HepG2 (cell line): ENCODE results near the gene YIPF2. TPM values are rescaled to one million over a fixed set of nuclear protein-coding genes. Genes with fewer than 3 reads are reported as not detected.
A peak's percentile ranks its signal among the peaks of the same experiment; 100 is the strongest.

Source experiments
- ATAC-seq: fragments of 200-7000 bp; cut with Tn5 transposase; 3 replicates; pipeline ENCODE4 v1.9.1; 2020; ENCODE audit warnings: mild to moderate bottlenecking, moderate library complexity
- BruUV-seq: library from RNA; stranded (reverse); fragments of 400-500 nt; replicated peaks from 2 replicates; lab custom pipeline; 2021; lab: Mats Ljungman, UMichigan
- CTCF ChIA-PET: fragments of 300-600 bp; formaldehyde crosslinking; extraction: SDS; loops from one replicate; lab custom pipeline; 2021; ENCODE audit warnings: low total read pairs, inconsistent platforms, low intra/inter-chr PET ratio; lab: Yijun Ruan, JAX
- POLR2A ChIA-PET: fragments of 350-600 bp; sonication (Branson Sonifier 250); formaldehyde crosslinking; loops from one replicate; lab custom pipeline; 2020; ENCODE audit warnings: antibody characterized with exemption, inconsistent platforms; lab: Yijun Ruan, JAX
- DNase-seq: peaks from one replicate; pipeline ENCODE4 v3.0.0-alpha.2; 2015; ENCODE audit warnings: low spot score
- FAIRE-seq: peaks from 3 replicates; lab custom pipeline; 2011; peaks lifted over from hg19 to GRCh38; lab: Jason Lieb, UNC
- H2AFZ ChIP-seq: one replicate; pipeline ENCODE4 v1.6.1; 2011; ENCODE audit warnings: low read length, inconsistent platforms
- H3K27ac ChIP-seq: fragments of 300-600 bp; 3 replicates; pipeline ENCODE4 v1.8.0; 2011; ENCODE audit warnings: mixed run types, mild to moderate bottlenecking, mixed read lengths, low read length, inconsistent platforms; ENCODE audit not compliant: insufficient read depth; ENCODE audit errors: extremely low read length
- H3K27me3 ChIP-seq, 2 experiments: fragments of 200-600 bp in 1 of 2; 2 replicates in 1 of 2; 3 replicates in 1 of 2; pipeline versions ENCODE4 v1.6.0 to v1.8.0; 2011; ENCODE audit warnings: low read length in 2 of 2, mild to moderate bottlenecking in 2 of 2, moderate library complexity in 2 of 2, inconsistent platforms in 1 of 2; ENCODE audit not compliant: insufficient read depth in 2 of 2, control insufficient read depth in 1 of 2
- H3K36me3 ChIP-seq, 2 experiments: fragments of 200-600 bp in 1 of 2; replicated peaks in 1 of 2; 2 replicates in 1 of 2; 3 replicates in 1 of 2; pipeline versions ENCODE4 v1.5.1 to v1.8.0; 2011; ENCODE audit warnings: low read length in 2 of 2, inconsistent platforms in 1 of 2; ENCODE audit not compliant: insufficient read depth in 2 of 2, control insufficient read depth in 1 of 2
- H3K4me1 ChIP-seq: 2 replicates; pipeline ENCODE4 v1.5.1; 2012; ENCODE audit warnings: low read length, inconsistent platforms; ENCODE audit not compliant: insufficient read depth
- H3K4me2 ChIP-seq: 2 replicates; pipeline ENCODE4 v1.6.0; 2011; ENCODE audit warnings: low read depth, low read length, inconsistent platforms
- H3K4me3 ChIP-seq, 3 experiments: fragments of 200-600 bp in 1 of 3; sonication (generic), shearing (Covaris generic) in 1 of 3; replicated peaks in 1 of 3; 2 replicates each; pipeline ENCODE4 v1.5.1; 2011 to 2016; ENCODE audit warnings: low read length in 3 of 3, inconsistent platforms in 2 of 3, low read depth in 2 of 3, mild to moderate bottlenecking in 2 of 3, control low read depth in 1 of 3, mixed read lengths in 1 of 3; ENCODE audit not compliant: insufficient read depth in 1 of 3
- H3K79me2 ChIP-seq: one replicate; pipeline ENCODE4 v1.6.1; 2011; ENCODE audit warnings: low read length, inconsistent platforms; ENCODE audit not compliant: insufficient read depth
- H3K9ac ChIP-seq: 2 replicates; pipeline ENCODE4 v1.6.0; 2011; ENCODE audit warnings: mild to moderate bottlenecking, low read depth, low read length, inconsistent platforms; ENCODE audit not compliant: insufficient read depth
- H3K9me3 ChIP-seq: 2 replicates; pipeline ENCODE4 v1.5.1; 2012; ENCODE audit warnings: mild to moderate bottlenecking, low read length
- H4K20me1 ChIP-seq: 2 replicates; pipeline ENCODE4 v1.6.0; 2011; ENCODE audit warnings: inconsistent platforms, mild to moderate bottlenecking, low read length, moderate library complexity; ENCODE audit not compliant: insufficient read depth
- JUND ChIP-seq: sonication (generic); formaldehyde crosslinking; IDR thresholded peaks from 2 replicates; pipeline ENCODE4 v1.8.0; 2022; ENCODE audit warnings: mild to moderate bottlenecking, missing genetic modification reagents
- POLR2A ChIP-seq, 2 experiments: IDR thresholded peaks; 2 replicates each; pipeline ENCODE4 v1.6.1; 2011; ENCODE audit warnings: low read depth in 2 of 2, low read length in 2 of 2, mild to moderate bottlenecking in 1 of 2, moderate library complexity in 1 of 2; ENCODE audit not compliant: insufficient read depth in 1 of 2
- SMAD1 ChIP-seq: sonication (generic); formaldehyde crosslinking; IDR thresholded peaks from 2 replicates; pipeline ENCODE4 v1.4.0; 2020; ENCODE audit warnings: missing genetic modification reagents, low read depth, mild to moderate bottlenecking, borderline replicate concordance
- ZNF430 ChIP-seq: sonication (generic); formaldehyde crosslinking; IDR thresholded peaks from 2 replicates; pipeline ENCODE4 v1.9.0; 2021; ENCODE audit warnings: mild to moderate bottlenecking, missing genetic modification reagents
- ZNF761 ChIP-seq: sonication (generic); formaldehyde crosslinking; conservative IDR thresholded peaks from 2 replicates; pipeline ENCODE4 v1.4.0; 2020; ENCODE audit warnings: mild to moderate bottlenecking, missing genetic modification reagents
- ZNF768 ChIP-seq: sonication (generic); formaldehyde crosslinking; IDR thresholded peaks from 2 replicates; pipeline ENCODE4 v1.4.0; 2020; ENCODE audit warnings: missing genetic modification reagents
- ZNF770 ChIP-seq: sonication (generic); formaldehyde crosslinking; IDR thresholded peaks from 2 replicates; pipeline ENCODE4 v1.5.0; 2020; ENCODE audit warnings: mild to moderate bottlenecking, missing genetic modification reagents
- WGBS: methylation state at CpG from one replicate; pipeline ENCODE4 v1.1.6; 2017; ENCODE audit warnings: low lambda C conversion rate; 5-methylcytosine and 5-hydroxymethylcytosine counted together
- in situ Hi-C: cut with HindIII; loops from 2 replicates; pipeline ENCODE4 v1.10.0; 2017; ENCODE audit warnings: low pct_unique_long_range_greater_than_20kb; ENCODE audit not compliant: extremely low pct_ligation_motif_present
- intact Hi-C: fragments of 100-400 bp; cut with micrococcal nuclease; formaldehyde crosslinking; loops from one replicate; pipeline ENCODE4 v1.10.0; 2022; ENCODE audit not compliant: unreplicated experiment
- polyA plus RNA-seq, 8 experiments: library from polyadenylated mRNA; depleted of rRNA in 3 of 8; stranded (reverse) in 7 of 8; unstranded in 1 of 8; fragments of >200 nt; fragmentation: Illumina TruSeq in 4 of 8; extraction: Trizol in 4 of 8; gene quantifications; 2 replicates each; pipeline versions ENCODE4 v1.2.1 to v1.2.3, GENCODE V29; 2011 to 2016; ENCODE audit warnings: low read depth in 4 of 8, missing spikeins in 1 of 8, mixed read lengths in 1 of 8; ENCODE audit not compliant: insufficient read depth in 1 of 8
- total RNA-seq, 5 experiments: library from RNA; depleted of rRNA; stranded (reverse); fragments of >200 nt; fragmentation: Illumina TruSeq; extraction: Trizol; gene quantifications; 2 replicates each; pipeline ENCODE4 v1.2.3, GENCODE V29; 2016; ENCODE audit warnings: low read depth in 1 of 5

Gene YIPF2
- total and polyA plus RNA-seq, 2 of the 13 experiments (the other 11 are each of a cell fraction or from before 2014, with no cell fraction given), result 37.3 to 53.2 TPM

GRCh38 chr19:10916602-10917001 is 11.8 kb downstream of the YIPF2 start:
- Histone ChIP-seq H3K27ac (no peak overlapping the region), H4K20me1 (no peaks in the 10 kb centered on the region), H3K4me2 (no peak overlapping the region), H3K79me2 (no peaks in the 10 kb centered on the region), H3K9me3 (no peaks in the 10 kb centered on the region), H3K36me3 (peaks cover 38 to 65% of the 10 kb centered on the region in 2 experiments; a peak in 4 of 5 replicates), H3K4me3 (no peak overlapping the region), H3K4me1 (no peaks in the 10 kb centered on the region), H3K27me3 (no peaks in the 10 kb centered on the region), H3K9ac (no peak overlapping the region), H2AFZ (no peak overlapping the region)
- TF ChIP-seq ZNF430 (CRISPR knock-in tag) (no peak), ZNF770 (CRISPR knock-in tag) (no peak), POLR2A (IDR thresholded peaks at IDR 0.05; ENCODE audit: insufficient read depth in 1 of 2, low read depth in 2 of 2, low read length in 2 of 2) (0 out of 4 replicates have a peak, but pooled peaks of 1 of the 2 experiments have one; percentile 24), ZNF761 (CRISPR knock-in tag) (no peak), ZNF768 (CRISPR knock-in tag) (peak; percentile 89), JUND (CRISPR knock-in tag) (no peak), SMAD1 (CRISPR knock-in tag) (no peak)
- DNase-seq, result no peak
- no peak for ATAC-seq
- ChIA-PET POLR2A (no interaction called here), CTCF (no interaction called here)
- no peak for FAIRE-seq
- no TSS peak for BruUV-seq
- in situ Hi-C loops, result no loop called here
- intact Hi-C loops, result no loop called here
- WGBS, result 100% methylated on average over 1 of the region's 6 CpGs
